Measurements from ENCODE around the gene C13orf46. TPM values are rescaled to one million over a fixed set of nuclear protein-coding genes. Genes with fewer than 3 reads are reported as not detected.
"Not testable (repeated sequence)": the region's sequence is repeated elsewhere in the genome, so short reads cannot be mapped to it uniquely, and the experiment has no call there.

The C13orf46 gene
- total RNA-seq, 4 donors from 2014 or later: not detected

DNA sequence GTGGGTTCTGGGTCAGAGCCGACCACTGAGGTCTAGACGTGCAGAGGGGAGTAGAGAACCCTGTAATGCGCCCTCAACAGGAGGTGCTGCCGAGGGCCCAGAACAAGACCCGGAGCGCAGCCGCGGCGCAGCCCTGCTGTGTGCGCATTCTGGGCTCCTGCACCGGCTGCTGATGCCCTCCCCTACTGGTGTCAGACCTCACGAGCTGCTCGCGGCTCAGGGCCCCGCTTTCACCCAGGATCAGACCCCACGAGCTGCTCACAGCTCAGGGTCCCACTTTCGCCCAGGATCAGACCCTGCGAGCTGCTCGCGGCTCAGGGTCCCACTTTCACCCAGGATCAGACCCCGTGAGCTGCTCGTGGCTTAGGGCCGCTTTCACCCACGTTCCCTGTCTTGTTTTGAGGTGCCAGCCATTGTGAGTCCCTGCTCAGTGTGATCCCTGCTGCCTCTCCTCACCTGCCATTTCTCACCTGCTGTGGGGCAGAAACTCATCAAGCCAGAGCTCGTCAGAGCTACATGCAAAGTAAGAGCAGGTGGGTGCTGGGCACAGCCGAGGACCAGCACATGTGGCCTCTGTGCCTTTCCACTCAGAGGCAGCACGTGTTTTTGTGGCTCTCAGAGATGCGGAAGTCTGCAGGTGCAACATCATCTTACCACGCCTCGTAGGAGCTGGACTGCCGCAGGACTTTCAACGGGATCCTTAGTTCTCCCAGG, 47.0 kb upstream of the C13orf46 start:
- TF ChIP-seq, protein P1, sequence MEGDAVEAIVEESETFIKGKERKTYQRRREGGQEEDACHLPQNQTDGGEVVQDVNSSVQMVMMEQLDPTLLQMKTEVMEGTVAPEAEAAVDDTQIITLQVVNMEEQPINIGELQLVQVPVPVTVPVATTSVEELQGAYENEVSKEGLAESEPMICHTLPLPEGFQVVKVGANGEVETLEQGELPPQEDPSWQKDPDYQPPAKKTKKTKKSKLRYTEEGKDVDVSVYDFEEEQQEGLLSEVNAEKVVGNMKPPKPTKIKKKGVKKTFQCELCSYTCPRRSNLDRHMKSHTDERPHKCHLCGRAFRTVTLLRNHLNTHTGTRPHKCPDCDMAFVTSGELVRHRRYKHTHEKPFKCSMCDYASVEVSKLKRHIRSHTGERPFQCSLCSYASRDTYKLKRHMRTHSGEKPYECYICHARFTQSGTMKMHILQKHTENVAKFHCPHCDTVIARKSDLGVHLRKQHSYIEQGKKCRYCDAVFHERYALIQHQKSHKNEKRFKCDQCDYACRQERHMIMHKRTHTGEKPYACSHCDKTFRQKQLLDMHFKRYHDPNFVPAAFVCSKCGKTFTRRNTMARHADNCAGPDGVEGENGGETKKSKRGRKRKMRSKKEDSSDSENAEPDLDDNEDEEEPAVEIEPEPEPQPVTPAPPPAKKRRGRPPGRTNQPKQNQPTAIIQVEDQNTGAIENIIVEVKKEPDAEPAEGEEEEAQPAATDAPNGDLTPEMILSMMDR (IDR thresholded peaks at IDR 0.05): no peak
- TF ChIP-seq POLR2A (IDR thresholded peaks at IDR 0.05): no peak
- Histone ChIP-seq H3K36me3 (peaks cover 0 to 83% (median 5%) of the 10 kb centered on the region in 3 donors), H3K27me3 (no peaks in the 10 kb centered on the region), H3K27ac (no peak overlapping the region), H3K4me1 (peaks cover 3 to 13% (median 10%) of the 10 kb centered on the region in 3 donors), H3K9me3 (no peaks in the 10 kb centered on the region), H3K4me3 (no peak overlapping the region)
- DNase-seq: no peak
- intact Hi-C loops (cut with DNase I): no loop called here
- WGBS, 2 donors: 92 to 95% methylated on average over 13 to 23 of the region's 32 CpGs

DNA sequence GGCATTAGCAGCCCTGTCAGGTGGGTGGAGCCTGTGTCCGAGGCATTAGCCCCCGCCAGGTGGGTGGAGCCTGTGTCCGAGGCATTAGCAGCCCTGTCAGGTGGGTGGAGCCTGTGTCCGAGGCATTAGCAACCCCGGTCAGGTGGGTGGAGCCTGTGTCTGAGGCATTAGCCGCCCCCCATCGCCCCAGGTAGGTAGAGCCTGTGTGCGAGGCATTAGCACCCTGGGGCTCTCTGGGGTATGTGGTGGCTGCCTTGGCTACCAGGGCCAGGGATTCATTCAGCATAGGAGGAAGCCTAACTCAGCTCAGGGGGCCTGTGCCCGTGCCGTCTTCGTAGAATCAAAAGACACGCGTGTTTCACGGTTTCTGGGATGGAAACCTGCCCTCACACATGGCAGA, 46.3 kb upstream of the C13orf46 start:
- DNase-seq; H3K9me3 ChIP-seq; H3K27ac ChIP-seq; intact Hi-C loops (cut with DNase I); H3K4me3 ChIP-seq; H3K27me3 ChIP-seq: not testable (repeated sequence)
- peaks cover 0 to 90% (median 5%) of the 10 kb centered on the region in 3 donors for H3K36me3 ChIP-seq
- H3K4me1 ChIP-seq: peaks cover 0 to 13% (median 7%) of the 10 kb centered on the region in 3 donors
- WGBS, 2 donors: no CpG with 5 or more reads among the region's 14 CpGs

DNA sequence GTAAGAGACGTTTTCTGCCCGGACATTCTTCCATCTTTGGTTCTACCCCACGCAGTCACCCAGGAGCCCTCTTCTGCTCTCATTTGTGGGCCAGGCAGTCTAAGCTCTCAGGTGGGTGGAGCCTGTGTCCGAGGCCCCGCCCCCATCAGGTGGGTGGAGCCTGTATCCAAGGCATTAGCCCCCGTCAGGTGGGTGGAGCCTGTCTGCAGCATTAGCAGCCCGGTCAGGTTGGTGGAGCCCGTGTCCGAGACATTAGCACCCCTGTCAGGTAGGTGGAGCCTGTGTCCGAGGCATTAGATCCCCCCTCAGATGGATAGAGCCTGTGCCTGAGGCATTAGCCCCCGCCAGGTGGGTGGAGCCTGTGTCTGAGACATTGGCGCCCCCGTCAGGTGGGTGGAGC, 45.5 kb upstream of the C13orf46 start:
- TF ChIP-seq, protein P1 (IDR thresholded peaks at IDR 0.05): no peak
- TF ChIP-seq POLR2A (IDR thresholded peaks at IDR 0.05): no peak
- WGBS, 2 donors: 89% methylated on average over 8 of the region's 13 CpGs; no CpG with 5 or more reads in 1 of the 2 donors
- no peak overlapping the region for H3K27ac ChIP-seq
- no peak overlapping the region for H3K4me3 ChIP-seq
- H3K36me3 ChIP-seq: peaks cover 0 to 94% (median 5%) of the 10 kb centered on the region in 3 donors
- DNase-seq: no peak
- H3K27me3 ChIP-seq: peaks cover 0 to 5% (median 0%) of the 10 kb centered on the region in 4 donors
- no peaks in the 10 kb centered on the region for H3K9me3 ChIP-seq
- intact Hi-C loops (cut with DNase I): no loop called here
- peaks cover 0 to 17% (median 10%) of the 10 kb centered on the region in 3 donors for H3K4me1 ChIP-seq

DNA sequence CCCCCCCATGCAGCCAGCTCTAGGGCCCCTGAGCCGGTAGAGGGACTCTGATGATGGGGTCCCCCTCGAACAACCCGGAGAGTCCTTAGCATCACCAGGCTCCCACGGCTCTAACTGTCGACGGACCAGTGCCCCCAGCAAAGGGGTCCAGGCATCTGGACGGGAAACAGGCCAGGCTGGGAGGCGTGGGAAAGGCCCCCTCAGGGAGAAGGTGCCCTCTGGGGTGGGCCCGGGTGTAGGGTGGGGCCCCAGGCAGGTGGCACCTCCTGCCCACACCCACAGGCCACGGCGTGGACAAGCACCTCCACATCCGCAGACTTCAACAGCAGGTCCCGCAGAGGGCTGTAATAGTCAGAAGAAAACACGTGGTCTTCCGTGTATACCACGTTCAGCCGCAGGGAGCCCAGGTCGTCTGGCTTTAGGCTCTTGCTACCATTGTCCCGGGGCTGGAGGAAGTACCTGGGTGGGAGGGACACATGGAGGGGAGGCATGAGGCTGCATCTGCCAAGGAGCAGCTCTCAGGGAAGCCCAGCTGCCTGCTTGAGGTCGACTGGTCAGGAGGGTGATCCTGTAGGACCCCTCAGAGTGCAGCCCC, 44.7 kb upstream of the C13orf46 start:
- intact Hi-C loops (cut with DNase I): no loop called here

DNA sequence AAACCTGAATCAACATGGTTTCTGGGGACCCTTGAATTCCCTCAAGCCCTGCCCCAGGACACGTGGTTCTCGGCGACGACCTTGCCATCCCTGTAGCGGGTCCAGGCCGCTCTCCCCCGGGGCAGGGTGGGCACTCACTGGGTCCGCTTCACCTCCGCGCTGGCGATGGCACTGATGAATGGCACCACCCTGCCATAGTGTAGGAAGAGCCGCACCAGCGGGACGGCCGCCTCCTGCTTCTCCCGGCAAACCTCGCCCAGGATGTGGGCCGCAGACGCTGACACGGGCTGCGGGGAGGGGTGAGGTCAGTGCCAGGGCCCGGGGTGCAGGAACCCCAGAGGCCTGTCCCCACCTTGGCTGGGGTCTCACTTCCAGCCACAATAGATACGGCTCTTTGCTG, 44.1 kb upstream of the C13orf46 start:
- WGBS, 2 donors: 87 to 90% methylated on average over 3 to 12 of the region's 23 CpGs
- H3K9me3 ChIP-seq: no peaks in the 10 kb centered on the region
- H3K4me1 ChIP-seq: peaks cover 0 to 17% (median 10%) of the 10 kb centered on the region in 3 donors
- no peak overlapping the region for H3K4me3 ChIP-seq
- intact Hi-C loops (cut with DNase I): no loop called here
- no peak for DNase-seq
- peaks cover 0 to 84% (median 5%) of the 10 kb centered on the region in 3 donors for H3K36me3 ChIP-seq
- H3K27me3 ChIP-seq: peaks cover 0 to 8% (median 0%) of the 10 kb centered on the region in 4 donors
- TF ChIP-seq POLR2A (IDR thresholded peaks at IDR 0.05): no peak
- TF ChIP-seq, protein P1 (IDR thresholded peaks at IDR 0.05): no peak
- H3K27ac ChIP-seq: no peak overlapping the region

More for the DNA sequence above, 44.7 kb upstream of the C13orf46 start:
- no peak for DNase-seq
- peaks cover 0 to 89% (median 5%) of the 10 kb centered on the region in 3 donors for H3K36me3 ChIP-seq
- WGBS, 2 donors: 83% methylated on average over 4 of the region's 20 CpGs; no CpG with 5 or more reads in 1 of the 2 donors
- H3K9me3 ChIP-seq: no peaks in the 10 kb centered on the region
- H3K27me3 ChIP-seq: peaks cover 0 to 8% (median 0%) of the 10 kb centered on the region in 4 donors
- no peak for TF ChIP-seq POLR2A (IDR thresholded peaks at IDR 0.05)
- TF ChIP-seq, protein P1 (IDR thresholded peaks at IDR 0.05): no peak
- peaks cover 0 to 17% (median 10%) of the 10 kb centered on the region in 3 donors for H3K4me1 ChIP-seq
- no peak overlapping the region for H3K4me3 ChIP-seq
- H3K27ac ChIP-seq: no peak overlapping the region

All from esophagus squamous epithelium (tissue), 5 donors.